Epithelial cell of alveolus of lung (primary cell): ENCODE results near the gene FBXL22. TPM values are rescaled to one million over a fixed set of nuclear protein-coding genes. Genes with fewer than 3 reads are reported as not detected.

Source experiments
- total RNA-seq: library from RNA; depleted of rRNA; stranded (reverse); fragments of >200 nt; gene quantifications from 2 replicates; pipeline ENCODE4 v1.2.1, GENCODE V29; 2015

FBXL22 gene, protein sequence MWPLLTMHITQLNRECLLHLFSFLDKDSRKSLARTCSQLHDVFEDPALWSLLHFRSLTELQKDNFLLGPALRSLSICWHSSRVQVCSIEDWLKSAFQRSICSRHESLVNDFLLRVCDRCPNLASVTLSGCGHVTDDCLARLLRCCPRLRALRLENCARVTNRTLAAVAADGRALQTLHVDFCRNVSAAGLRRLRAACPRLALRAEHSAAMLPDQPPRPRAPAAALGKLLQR
- total RNA-seq, result 0.32 TPM in 1 of 2 replicates, not detected in the other

GRCh38 chr15:63597038-63597790, at the start of gene FBXL22:
FBXL22 (plus strand) TSS chr15:63597387; CDS start chr15:63597393, 6 bp downstream.

Other genes starting within 250 kb of the FBXL22 start
- gene CA12, start 215.5 kb upstream of the FBXL22 start, total RNA-seq, result 10.3 and 10.5 TPM in 2 replicates
- gene USP3, start 92.8 kb upstream of the FBXL22 start, total RNA-seq, result 26.5 and 55.8 TPM in 2 replicates
- 28.4 and 38.0 TPM in 2 replicates for gene HERC1, start 236.6 kb downstream of the FBXL22 start, total RNA-seq